GM21381 (cell line): ENCODE measurements around the gene HTRA3.
"Not testable (repeated sequence)": the region's sequence is repeated elsewhere in the genome, so short reads cannot be mapped to it uniquely, and the experiment has no call there.

ENCODE experiments used
- ATAC-seq: cut with Tn5 transposase; IDR thresholded peaks from one replicate; pipeline ENCODE4 v1.9.1; 2021; ENCODE audit warnings: mild to moderate bottlenecking, moderate library complexity; ENCODE audit not compliant: unreplicated experiment

Gene HTRA3

DNA sequence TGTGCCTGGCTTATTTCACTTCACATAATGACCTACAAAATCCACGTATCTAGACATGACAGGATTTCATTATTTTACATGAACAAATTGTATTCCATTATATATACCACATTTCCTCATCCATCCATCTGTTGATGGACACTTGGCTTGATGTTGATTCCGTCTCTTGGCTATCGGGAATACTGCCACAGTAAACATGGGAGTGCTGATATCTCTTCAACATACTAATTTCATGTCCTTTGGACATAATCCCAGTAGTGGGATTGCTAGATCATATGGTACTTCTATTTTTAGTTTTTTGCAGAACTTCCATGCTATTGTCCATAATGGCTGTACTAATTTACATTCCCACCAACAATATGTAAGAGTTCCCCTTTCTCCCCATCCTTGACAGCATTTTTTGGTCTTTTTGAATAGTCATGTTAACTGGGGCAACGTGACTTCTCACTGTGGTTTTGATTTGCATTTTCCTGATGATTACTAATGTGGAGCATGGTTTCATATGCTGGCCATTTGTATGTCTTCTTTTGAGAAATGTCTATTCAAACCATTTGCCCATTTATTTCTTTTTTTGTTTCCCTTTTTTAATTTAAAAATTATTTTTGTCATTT lies 68.9 kb downstream of the HTRA3 start:
- ATAC-seq = no peak

GRCh38 chr4:8340781-8341241 lies 71.3 kb downstream of the HTRA3 start:
- no peak for ATAC-seq

GRCh38 chr4:8341281-8341680 lies 71.7 kb downstream of the HTRA3 start:
- ATAC-seq = not testable (repeated sequence)

DNA sequence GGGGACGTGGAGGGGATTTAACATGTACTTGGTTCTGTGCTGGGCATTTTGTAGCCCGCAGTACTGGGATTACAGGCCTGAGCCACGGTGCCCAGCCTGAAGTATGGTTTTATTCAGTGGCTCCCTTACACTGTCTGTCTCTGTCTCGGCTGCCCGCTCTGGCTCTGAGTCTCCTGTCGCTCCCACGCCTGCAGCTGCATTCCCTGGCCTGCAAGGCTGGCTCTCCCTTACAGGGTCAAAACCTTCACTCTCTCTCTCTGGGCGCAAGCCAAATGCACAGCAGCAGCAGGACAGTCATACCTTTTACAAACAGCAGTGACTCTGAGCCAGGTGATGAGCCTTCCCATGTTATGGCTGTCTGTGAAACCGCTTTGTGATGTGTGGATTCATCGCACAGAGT lies 72.1 kb downstream of the HTRA3 start:
- ATAC-seq = no peak

- no peak for ATAC-seq
These were observed 73.2 kb downstream of the HTRA3 start for GRCh38 chr4:8342651-8343261.

GRCh38 chr4:8343262-8343966 lies 73.9 kb downstream of the HTRA3 start:
- no peak for ATAC-seq

GRCh38 chr4:8343967-8344331 lies 74.4 kb downstream of the HTRA3 start:
- no peak for ATAC-seq

- ATAC-seq = no peak
These were observed 74.8 kb downstream of the HTRA3 start for GRCh38 chr4:8344377-8344776.

- no peak for ATAC-seq
These were observed 75.7 kb downstream of the HTRA3 start for GRCh38 chr4:8345053-8345945.

DNA sequence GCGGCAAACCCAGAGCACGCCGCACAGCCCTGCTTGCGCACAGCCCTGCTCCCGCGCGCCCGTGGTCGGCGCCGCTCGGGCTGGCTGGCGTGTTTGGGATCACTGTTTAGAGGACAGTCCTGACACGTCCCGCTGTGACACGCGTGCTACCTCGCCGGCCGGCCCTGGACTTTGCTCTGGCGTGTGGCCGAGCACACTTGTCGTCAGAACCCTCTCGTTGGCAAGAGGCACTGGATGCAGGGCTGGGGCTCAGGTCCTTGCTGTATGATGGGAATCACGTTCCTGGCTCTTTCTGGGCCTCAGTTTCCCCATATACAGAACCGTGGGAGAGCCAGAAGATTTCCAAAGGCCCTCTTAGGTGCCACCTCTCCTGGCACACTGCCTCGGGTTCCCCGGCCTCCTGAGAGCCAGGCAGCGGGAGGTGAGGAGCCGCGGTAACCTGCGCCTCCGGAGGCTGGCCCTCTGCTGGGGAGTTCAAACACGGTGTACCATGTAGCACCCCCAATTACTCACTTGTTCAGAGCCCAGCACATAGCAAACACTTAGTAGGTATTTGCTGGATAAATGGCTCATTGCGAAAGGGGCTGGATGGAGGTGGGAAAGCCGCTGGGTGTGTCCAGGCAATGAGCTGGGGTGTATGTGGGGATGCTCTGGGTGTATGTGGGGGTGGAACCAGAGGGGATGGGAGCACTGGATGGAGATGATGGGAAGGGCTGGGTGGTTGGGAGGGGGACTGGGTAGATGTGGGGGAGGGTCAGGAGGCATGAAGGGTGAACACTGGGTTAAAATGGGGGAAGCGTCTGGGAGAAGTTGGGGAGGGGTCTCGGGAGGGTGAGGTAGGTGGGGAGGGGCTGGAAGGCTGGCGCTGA lies 76.6 kb downstream of the HTRA3 start:
- ATAC-seq = no peak

DNA sequence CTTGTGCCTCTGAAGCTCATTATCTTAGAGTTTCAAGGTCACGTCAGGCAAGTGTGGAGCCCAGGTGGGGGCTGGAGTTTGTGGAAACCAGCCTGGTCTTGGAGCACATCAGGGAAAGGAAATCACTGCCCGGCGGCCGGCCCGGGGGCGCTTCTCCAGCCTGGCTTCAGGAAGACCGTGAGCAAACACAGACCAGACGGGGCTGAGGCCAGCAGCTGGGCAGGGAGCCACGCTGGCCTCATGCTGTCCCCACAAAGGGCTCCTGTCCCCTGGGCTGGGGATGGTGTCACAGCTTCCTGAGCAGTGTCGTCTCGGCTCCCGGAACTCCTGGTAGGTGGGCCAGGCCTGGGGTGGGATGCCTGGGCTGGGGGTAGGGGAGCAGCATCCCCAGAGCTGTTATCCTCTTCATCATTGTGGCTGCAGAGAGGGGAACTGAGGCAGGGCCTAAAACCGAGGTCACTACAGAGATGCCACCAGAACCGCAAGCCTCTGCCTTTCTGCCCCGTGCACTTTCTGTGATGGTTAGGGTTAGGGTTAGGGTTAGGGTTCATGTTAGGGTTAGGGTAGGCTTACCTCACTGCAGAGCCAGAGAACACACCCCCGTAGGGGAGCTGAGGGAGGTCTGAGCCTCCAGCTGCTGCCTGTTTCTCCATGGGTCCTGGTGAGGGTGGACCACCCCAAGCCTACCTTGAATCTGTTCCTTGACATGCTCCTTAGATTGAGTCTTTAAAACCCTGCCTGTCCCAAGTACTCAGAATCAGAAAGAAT lies 77.5 kb downstream of the HTRA3 start:
- ATAC-seq = no peak

GRCh38 chr4:8347660-8348059 lies 78.1 kb downstream of the HTRA3 start:
- no peak for ATAC-seq

DNA sequence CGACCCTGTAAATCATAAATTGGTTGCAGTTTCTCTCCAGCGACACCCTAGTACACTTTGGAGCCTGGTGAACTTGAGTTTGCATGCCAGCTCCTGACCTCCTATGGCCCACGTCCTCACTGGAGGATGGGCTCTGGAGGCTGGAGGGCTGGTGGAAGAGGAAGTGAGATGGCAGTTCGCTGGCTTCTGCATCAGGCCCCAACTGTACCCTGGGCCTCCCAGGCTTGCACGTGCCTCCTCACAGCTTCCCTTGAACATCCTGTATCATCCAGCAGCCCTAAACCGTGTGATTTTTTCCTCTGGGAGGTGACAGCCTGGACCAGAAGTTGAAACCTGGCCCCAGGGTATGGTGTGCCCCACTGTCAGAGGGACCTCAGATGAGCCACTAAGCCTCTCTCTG lies 78.5 kb downstream of the HTRA3 start:
- no peak for ATAC-seq

- ATAC-seq = not testable (repeated sequence)
These were observed 79.7 kb downstream of the HTRA3 start for GRCh38 chr4:8349236-8349635.

DNA sequence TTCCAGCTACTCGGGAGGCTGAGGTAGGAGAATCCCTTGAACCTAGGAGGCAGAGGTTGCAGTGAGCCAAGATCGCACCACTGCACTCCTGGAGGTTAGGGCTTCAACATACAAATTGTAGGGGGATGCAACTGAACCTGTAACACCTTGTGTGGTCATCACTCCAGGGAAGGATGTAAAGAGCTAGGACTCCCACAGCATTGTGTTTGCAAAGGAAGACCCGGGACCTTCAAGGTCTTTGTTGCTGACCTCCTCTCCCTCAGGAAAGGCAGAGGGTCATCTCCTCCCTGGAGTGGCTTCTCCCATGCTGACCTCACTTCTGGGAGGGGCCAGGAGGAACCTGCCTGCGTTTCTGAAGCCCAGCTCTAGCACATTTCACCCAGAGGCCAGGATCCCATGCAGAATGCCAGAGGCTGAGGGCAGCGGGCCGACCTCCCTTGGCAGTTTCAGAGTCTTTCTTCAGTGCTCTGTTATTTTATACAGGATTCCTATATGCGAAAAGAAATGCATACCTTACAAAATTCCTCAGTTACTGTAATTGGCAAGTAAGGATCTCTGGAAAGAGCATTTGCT lies 80.2 kb downstream of the HTRA3 start:
- no peak for ATAC-seq

- no peak for ATAC-seq
These were observed 80.8 kb downstream of the HTRA3 start for GRCh38 chr4:8350352-8350751.

DNA sequence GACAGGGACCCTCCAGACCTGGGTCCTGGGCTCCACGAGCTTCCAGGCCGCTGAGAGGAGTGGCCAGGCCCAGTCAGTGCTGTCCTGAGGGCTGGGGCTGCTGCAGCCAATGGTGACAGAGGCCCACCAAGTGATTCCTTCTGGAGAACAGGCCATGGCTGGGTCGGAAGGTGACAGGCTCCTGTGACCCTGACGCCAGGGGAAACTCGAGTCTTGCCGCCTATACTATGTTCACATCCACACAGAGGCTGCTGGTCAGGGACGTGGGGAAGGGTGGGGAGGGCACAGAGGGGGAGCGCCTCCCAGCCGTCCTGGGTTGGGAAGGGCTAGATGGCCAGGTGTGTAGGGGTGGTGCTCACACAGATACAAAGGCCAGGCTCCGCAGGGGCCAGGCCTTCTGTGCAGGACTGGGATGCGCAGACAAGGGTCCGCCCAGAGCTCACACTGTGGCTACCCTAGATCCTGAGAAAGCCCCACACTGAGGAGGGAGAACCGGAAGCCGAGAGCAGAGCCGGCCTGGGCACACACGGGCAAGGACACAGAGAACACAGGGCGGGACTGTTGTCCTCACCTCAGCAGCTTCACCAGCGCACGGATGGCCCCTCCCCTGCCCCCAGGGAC lies 81.4 kb downstream of the HTRA3 start:
- ATAC-seq = no peak

DNA sequence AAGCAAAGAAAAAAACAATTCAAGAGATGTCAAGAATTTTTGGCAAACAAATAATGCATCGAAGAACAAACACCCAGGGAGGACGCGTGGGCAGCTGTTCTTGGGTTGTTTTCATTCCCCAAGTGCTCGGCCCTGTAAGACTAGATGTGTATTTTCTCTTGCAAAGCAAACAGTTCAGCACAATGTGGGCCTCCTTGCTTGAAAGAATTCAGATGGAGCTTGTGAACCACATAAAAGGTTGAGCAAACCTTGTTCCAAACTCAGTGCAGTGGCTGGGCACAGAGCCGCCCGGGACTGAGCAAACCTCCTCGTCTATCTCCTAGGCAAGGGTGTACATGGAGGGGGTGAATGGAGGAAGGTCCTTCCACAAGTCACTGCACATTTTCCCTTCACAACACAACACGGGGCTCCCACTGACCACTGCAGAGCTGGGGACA lies 82.4 kb downstream of the HTRA3 start:
- no peak for ATAC-seq
